ENCODE measurements around the gene ZNF799. TPM values are rescaled to one million over a fixed set of nuclear protein-coding genes. Genes with fewer than 3 reads are reported as not detected.
"Not testable (repeated sequence)": the region's sequence is repeated elsewhere in the genome, so short reads cannot be mapped to it uniquely, and the experiment has no call there.

The ZNF799 gene
- total and polyA plus RNA-seq, 2 donors (not counting 1 experiment from before 2014, with no cell fraction given) = 1.6 to 3.1 TPM

DNA sequence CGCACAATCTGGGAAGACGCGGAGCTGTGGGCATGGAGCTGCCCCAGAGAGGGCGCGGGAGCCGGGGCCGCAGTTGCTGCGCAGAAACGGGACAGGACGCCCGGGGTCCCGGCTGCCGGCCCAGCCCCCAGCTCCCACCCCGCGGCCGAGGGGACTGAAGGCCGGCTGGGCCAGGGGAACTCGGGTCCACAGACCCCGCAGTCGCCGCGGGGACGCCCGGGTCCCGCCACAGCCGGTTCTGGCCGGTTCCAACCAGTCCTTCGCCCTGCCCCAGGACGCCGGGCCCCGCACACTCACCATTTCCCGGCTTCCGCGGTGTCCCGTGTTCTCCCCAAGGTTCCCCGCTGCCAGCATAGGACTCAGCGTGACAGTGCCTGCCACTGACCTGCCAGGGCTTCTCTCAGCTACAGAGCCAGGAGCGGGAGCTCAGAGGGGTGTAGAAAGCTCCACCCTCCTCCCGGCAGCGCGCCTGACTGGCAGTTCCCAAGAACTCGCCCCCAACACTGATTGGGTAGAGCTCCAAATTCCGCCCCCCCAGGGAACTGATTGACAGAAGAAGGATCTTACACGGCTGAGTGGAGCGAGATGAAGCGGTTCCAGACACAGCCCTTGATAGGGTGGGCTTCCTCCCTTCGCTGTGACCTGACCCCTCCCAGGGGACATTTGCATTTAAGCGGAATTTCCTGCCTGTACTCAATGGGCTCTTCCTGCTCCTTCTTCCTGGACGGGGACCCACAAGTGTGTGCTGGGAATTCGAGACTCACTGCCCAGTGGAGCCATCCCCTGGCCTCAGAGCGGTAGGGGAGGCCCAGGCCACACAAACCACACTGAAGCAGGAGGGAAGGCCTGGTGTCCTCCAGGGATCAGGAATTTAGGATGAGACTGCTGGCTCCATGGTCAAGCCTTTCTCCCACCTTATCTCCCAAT, 35.6 kb downstream of the ZNF799 start, which contains the start of gene ZNF442:
Gene ZNF442, minus strand, starts transcription at position 448 of the 927 bp plus-strand sequence. CDS start 2,052 bp downstream, outside the sequence.
- Histone ChIP-seq H3K27ac (ENCODE audit: insufficient read depth, low read length) (peak within 1 kb of the TSS; percentile 61), H3K9ac (ENCODE audit: insufficient read depth, low read length) (peak within 1 kb of the TSS; percentile 57), H3K36me3 (ENCODE audit: control insufficient read depth, insufficient read depth, low read length) (no peaks in the 10 kb centered on the region), H2AFZ (ENCODE audit: low read length) (peak within 1 kb of the TSS; percentile 86), H3K4me2 (ENCODE audit: extremely low read depth, insufficient read depth, low read length) (peak within 1 kb of the TSS; percentile 77), H4K20me1 (ENCODE audit: control insufficient read depth, extremely low read depth, insufficient read depth, low read length) (no peaks in the 10 kb centered on the region), H3K4me3 (replicated peaks in 1 of 4; ENCODE audit: control extremely low read depth in 1 of 4, insufficient read depth in 1 of 4, low read depth in 3 of 4, low read length in 4 of 4) (peak within 1 kb of the TSS; percentile 46 to 86 (median 65)), H3K9me3 (ENCODE audit: control insufficient read depth, insufficient read depth, low read depth, low read length) (no peaks in the 10 kb centered on the region), H3K79me2 (ENCODE audit: control insufficient read depth, insufficient read depth, low read length) (no peaks in the 10 kb centered on the region), H3K27me3 (ENCODE audit: control insufficient read depth, insufficient read depth, low read length) (no peaks in the 10 kb centered on the region), H3K4me1 (ENCODE audit: control insufficient read depth, extremely low read depth, insufficient read depth, low read length) (no peaks in the 10 kb centered on the region)
- peak; percentile 94 to 95 for DNase-seq (ENCODE audit: low read depth in 2 of 2)
- TF ChIP-seq CTCF (conservative IDR thresholded peaks at IDR 0.05 in 1 of 2, IDR thresholded peaks at IDR 0.05 in 1 of 2; ENCODE audit: low read depth in 1 of 2, low read length in 2 of 2) (peak; percentile 76 to 88), EZH2 (IDR thresholded peaks at IDR 0.05; ENCODE audit: low read length, missing control alignments) (no peak)

GRCh38 chr19:12364391-12365235, 36.5 kb downstream of the ZNF799 start:
- H3K27me3 ChIP-seq (ENCODE audit: control insufficient read depth, insufficient read depth, low read length) = no peaks in the 10 kb centered on the region
- peak overlapping the region; percentile 61 for H3K27ac ChIP-seq (ENCODE audit: insufficient read depth, low read length)
- no peaks in the 10 kb centered on the region for H3K9me3 ChIP-seq (ENCODE audit: control insufficient read depth, insufficient read depth, low read depth, low read length)
- TF ChIP-seq EZH2 (IDR thresholded peaks at IDR 0.05; ENCODE audit: low read length, missing control alignments) (no peak), CTCF (conservative IDR thresholded peaks at IDR 0.05 in 1 of 2, IDR thresholded peaks at IDR 0.05 in 1 of 2; ENCODE audit: low read depth in 1 of 2, low read length in 2 of 2) (no peak)
- no peaks in the 10 kb centered on the region for H4K20me1 ChIP-seq (ENCODE audit: control insufficient read depth, extremely low read depth, insufficient read depth, low read length)
- peak overlapping the region; percentile 46 for H2AFZ ChIP-seq (ENCODE audit: low read length)
- H3K4me3 ChIP-seq (replicated peaks in 1 of 4; ENCODE audit: control extremely low read depth in 1 of 4, insufficient read depth in 1 of 4, low read depth in 3 of 4, low read length in 4 of 4) = peak overlapping the region; percentile 46 to 86 (median 58)
- no peaks in the 10 kb centered on the region for H3K79me2 ChIP-seq (ENCODE audit: control insufficient read depth, insufficient read depth, low read length)
- H3K4me2 ChIP-seq (ENCODE audit: extremely low read depth, insufficient read depth, low read length) = peak overlapping the region; percentile 77
- no peaks in the 10 kb centered on the region for H3K4me1 ChIP-seq (ENCODE audit: control insufficient read depth, extremely low read depth, insufficient read depth, low read length)
- H3K36me3 ChIP-seq (ENCODE audit: control insufficient read depth, insufficient read depth, low read length) = no peaks in the 10 kb centered on the region
- peak overlapping the region; percentile 57 for H3K9ac ChIP-seq (ENCODE audit: insufficient read depth, low read length)
- DNase-seq (ENCODE audit: low read depth in 2 of 2) = peak; percentile 6 to 10

DNA sequence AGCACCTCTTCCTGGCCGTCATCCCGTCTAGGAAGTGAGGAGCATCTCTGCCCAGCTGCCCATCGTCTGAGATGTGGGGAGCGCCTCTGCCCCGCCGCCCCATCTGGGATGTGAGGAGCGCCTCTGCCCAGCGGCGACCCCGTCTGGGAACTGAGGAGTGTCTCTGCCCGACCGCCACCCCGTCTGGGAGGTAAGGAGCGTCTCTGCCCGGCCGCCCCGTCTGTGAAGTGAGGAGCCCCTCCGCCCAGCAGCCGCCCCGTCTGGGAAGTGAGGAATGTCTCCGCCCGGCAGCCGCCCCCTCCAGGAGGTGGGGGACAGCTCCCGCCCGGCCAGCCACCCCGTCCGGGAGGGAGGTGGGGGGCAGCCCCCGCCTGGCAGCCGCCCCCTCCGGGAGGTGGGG, 38.8 kb downstream of the ZNF799 start:
- not testable (repeated sequence) for DNase-seq (ENCODE audit: low read depth in 2 of 2); H3K4me2 ChIP-seq (ENCODE audit: extremely low read depth, insufficient read depth, low read length); H3K9ac ChIP-seq (ENCODE audit: insufficient read depth, low read length); H3K4me3 ChIP-seq (replicated peaks in 1 of 4; ENCODE audit: control extremely low read depth in 1 of 4, insufficient read depth in 1 of 4, low read depth in 3 of 4, low read length in 4 of 4); H3K27me3 ChIP-seq (ENCODE audit: control insufficient read depth, insufficient read depth, low read length); H3K4me1 ChIP-seq (ENCODE audit: control insufficient read depth, extremely low read depth, insufficient read depth, low read length); H3K36me3 ChIP-seq (ENCODE audit: control insufficient read depth, insufficient read depth, low read length); H3K79me2 ChIP-seq (ENCODE audit: control insufficient read depth, insufficient read depth, low read length); H4K20me1 ChIP-seq (ENCODE audit: control insufficient read depth, extremely low read depth, insufficient read depth, low read length); H3K9me3 ChIP-seq (ENCODE audit: control insufficient read depth, insufficient read depth, low read depth, low read length); H3K27ac ChIP-seq (ENCODE audit: insufficient read depth, low read length); H2AFZ ChIP-seq (ENCODE audit: low read length)

Data from fibroblast of lung (primary cell).